ENCODE data around the gene GAB2. TPM values are rescaled to one million over a fixed set of nuclear protein-coding genes. Genes with fewer than 3 reads are reported as not detected.

Gene GAB2
- total and polyA plus RNA-seq, 2 of the 13 experiments (the other 11 are each of a cell fraction or from before 2014, with no cell fraction given) = 4.1 to 8.6 TPM

DNA sequence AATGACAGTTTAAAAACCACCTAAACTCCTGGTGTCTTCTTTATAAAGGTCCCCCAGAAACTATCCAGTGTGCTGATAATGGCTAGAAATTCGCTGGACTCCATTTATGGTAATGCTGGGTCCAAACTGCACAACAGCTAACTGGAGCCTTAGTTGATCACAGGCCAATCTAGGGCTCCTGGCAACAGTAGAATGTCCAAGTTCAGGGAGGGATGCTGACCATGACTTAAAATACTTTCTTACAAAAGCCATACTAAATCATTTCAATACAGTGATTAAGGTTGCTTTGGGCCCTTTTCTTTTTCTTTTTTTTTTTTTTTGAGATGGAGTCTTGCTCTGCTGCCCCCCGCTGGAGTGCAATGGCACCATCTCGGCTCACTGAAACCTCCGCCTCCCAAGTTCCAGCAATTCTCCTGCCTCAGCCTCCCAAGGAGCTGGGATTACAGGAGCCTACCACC, 14.5 kb upstream of the GAB2 start:
- ATAC-seq (peak; percentile 59; the same call in 2 of the 3 replicates), DNase-seq (ENCODE audit: low spot score) (no peak), FAIRE-seq (no peak)
- in situ Hi-C loops (cut with HindIII; ENCODE audit: extremely low pct_ligation_motif_present, low pct_unique_long_range_greater_than_20kb) = no loop called here
- Histone ChIP-seq H3K4me3 (replicated peaks in 1 of 3; ENCODE audit: insufficient read depth in 1 of 3, low read depth in 2 of 3, low read length in 3 of 3) (no peak overlapping the region), H3K27me3 (ENCODE audit: control insufficient read depth in 1 of 2, insufficient read depth in 2 of 2, low read length in 2 of 2) (no peaks in the 10 kb centered on the region), H4K20me1 (ENCODE audit: insufficient read depth, low read length) (no peaks in the 10 kb centered on the region), H3K4me2 (ENCODE audit: low read depth, low read length) (no peak overlapping the region), H3K9me3 (ENCODE audit: low read length) (no peaks in the 10 kb centered on the region), H3K27ac (ENCODE audit: extremely low read length, insufficient read depth, low read length) (no peak overlapping the region), H3K36me3 (replicated peaks in 1 of 2; ENCODE audit: control insufficient read depth in 1 of 2, insufficient read depth in 2 of 2, low read length in 2 of 2) (peaks cover 4 to 12% of the 10 kb centered on the region in 2 experiments; a peak in 2 of 5 replicates), H3K4me1 (ENCODE audit: insufficient read depth, low read length) (no peaks in the 10 kb centered on the region), H3K9ac (ENCODE audit: insufficient read depth, low read depth, low read length) (no peak overlapping the region), H2AFZ (ENCODE audit: low read length) (no peak overlapping the region), H3K79me2 (ENCODE audit: insufficient read depth, low read length) (no peaks in the 10 kb centered on the region)
- POLR2A ChIA-PET = no interaction called here
- no TSS peak for BruUV-seq (replicated peaks)
- CTCF ChIA-PET (ENCODE audit: low intra/inter-chr PET ratio, low total read pairs) = interaction anchor here (1.3 kb wide), 1 partner anchor 204 kb away, joined by 7 read pairs; no protein-coding TSS in a partner anchor
- 90% methylated on average over 4 of the region's 4 CpGs for WGBS (ENCODE audit: low lambda C conversion rate)
- intact Hi-C loops (cut with micrococcal nuclease; ENCODE audit: unreplicated experiment) = loop anchor here (1.0 kb wide), 1 partner anchor 204 kb away; no protein-coding TSS in a partner anchor
- TF ChIP-seq ZNF562 (CRISPR knock-in tag; IDR thresholded peaks at IDR 0.05; ENCODE audit: borderline replicate concordance) (no peak), ZNF7 (CRISPR knock-in tag; IDR thresholded peaks at IDR 0.05) (no peak), GFI1 (CRISPR knock-in tag; IDR thresholded peaks at IDR 0.05; ENCODE audit: borderline replicate concordance) (no peak), SMC3 (IDR thresholded peaks at IDR 0.05; ENCODE audit: low read length) (peak; percentile 13; the same call in 1 of the 2 replicates), RBM22 (optimal IDR thresholded peaks at IDR 0.05; ENCODE audit: low read length) (peak; percentile 19), ZNF503 (CRISPR knock-in tag; IDR thresholded peaks at IDR 0.05) (no peak), ZNF883 (CRISPR knock-in tag; IDR thresholded peaks at IDR 0.05; ENCODE audit: not compliant biosample characterization) (no peak), PAXIP1 (CRISPR knock-in tag; conservative IDR thresholded peaks at IDR 0.05) (no peak), ZNF614 (CRISPR knock-in tag; IDR thresholded peaks at IDR 0.05; ENCODE audit: borderline replicate concordance) (no peak), NCOA1 (CRISPR knock-in tag; IDR thresholded peaks at IDR 0.05) (no peak)
- TF ChIP-seq, protein P1, sequence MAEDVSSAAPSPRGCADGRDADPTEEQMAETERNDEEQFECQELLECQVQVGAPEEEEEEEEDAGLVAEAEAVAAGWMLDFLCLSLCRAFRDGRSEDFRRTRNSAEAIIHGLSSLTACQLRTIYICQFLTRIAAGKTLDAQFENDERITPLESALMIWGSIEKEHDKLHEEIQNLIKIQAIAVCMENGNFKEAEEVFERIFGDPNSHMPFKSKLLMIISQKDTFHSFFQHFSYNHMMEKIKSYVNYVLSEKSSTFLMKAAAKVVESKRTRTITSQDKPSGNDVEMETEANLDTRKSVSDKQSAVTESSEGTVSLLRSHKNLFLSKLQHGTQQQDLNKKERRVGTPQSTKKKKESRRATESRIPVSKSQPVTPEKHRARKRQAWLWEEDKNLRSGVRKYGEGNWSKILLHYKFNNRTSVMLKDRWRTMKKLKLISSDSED (CRISPR knock-in tag; IDR thresholded peaks at IDR 0.05) = no peak
- TF ChIP-seq, protein P2, sequence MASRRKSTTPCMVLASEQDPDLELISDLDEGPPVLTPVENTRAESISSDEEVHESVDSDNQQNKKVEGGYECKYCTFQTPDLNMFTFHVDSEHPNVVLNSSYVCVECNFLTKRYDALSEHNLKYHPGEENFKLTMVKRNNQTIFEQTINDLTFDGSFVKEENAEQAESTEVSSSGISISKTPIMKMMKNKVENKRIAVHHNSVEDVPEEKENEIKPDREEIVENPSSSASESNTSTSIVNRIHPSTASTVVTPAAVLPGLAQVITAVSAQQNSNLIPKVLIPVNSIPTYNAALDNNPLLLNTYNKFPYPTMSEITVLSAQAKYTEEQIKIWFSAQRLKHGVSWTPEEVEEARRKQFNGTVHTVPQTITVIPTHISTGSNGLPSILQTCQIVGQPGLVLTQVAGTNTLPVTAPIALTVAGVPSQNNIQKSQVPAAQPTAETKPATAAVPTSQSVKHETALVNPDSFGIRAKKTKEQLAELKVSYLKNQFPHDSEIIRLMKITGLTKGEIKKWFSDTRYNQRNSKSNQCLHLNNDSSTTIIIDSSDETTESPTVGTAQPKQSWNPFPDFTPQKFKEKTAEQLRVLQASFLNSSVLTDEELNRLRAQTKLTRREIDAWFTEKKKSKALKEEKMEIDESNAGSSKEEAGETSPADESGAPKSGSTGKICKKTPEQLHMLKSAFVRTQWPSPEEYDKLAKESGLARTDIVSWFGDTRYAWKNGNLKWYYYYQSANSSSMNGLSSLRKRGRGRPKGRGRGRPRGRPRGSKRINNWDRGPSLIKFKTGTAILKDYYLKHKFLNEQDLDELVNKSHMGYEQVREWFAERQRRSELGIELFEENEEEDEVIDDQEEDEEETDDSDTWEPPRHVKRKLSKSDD (CRISPR knock-in tag; IDR thresholded peaks at IDR 0.05; ENCODE audit: low read depth) = no peak
